GM18867 (cell line): ENCODE data around the gene CFAP299.

Source experiments
- ATAC-seq: cut with Tn5 transposase; IDR thresholded peaks from one replicate; pipeline ENCODE4 v1.9.1; 2021; ENCODE audit warnings: mild to moderate bottlenecking, moderate library complexity; ENCODE audit not compliant: unreplicated experiment

Gene CFAP299

DNA sequence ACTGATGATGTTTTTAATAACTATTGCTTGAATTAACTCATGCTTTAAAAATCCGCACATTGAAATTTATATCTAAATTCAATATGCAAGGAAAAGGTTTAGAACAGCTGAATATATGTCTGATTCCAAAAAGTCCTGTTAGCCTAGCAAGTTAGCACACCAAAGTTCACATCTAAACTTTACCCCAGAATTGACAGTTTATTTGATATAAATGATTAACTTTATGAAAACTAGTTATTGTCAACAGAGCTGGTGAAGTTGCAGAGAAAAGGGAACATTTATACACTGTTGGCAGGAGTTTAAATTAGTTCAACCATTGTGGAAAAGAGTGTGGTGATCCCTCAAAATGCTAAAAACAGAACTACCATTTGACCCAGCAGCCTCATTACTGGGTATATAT is 574.4 kb downstream of the CFAP299 start:
- no peak for ATAC-seq

DNA sequence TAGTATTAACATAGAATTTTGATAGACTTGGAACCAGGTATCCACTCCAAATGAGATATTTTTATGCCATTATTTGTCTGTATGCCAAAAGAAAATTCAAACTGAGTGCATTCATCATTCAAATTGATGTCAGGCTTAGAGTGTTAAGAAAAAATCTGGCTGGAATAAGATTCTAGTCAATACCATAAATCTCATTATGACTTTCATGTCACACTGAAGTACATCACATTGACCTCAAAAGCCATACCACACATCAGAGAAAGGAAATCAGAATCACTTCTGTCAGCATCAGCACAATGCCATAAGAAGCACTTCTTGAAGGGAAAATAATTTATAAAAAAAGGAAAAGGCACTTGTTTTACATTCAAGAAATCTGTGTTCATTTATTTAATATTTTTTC is 575.9 kb downstream of the CFAP299 start:
- peak; percentile 59 for ATAC-seq

DNA sequence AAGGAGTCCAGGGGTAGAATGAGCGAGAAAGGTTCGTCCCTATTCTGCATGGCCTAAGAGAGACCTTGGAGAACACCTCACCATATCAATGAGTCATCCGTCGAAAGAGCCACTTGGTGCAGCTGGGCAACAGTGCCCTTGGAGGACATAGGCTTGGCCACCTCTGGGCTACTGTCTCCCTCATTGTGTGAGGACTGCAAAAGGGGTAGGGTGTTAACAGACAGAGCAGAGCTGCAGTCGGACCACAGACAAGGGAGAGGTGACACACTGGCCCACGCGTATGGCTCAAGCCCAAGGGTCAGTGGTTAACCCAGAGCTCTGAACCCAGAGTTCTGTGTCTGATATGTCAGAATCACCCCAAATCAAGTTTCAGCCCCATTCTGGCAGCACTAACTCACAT is 576.8 kb downstream of the CFAP299 start:
- ATAC-seq = no peak

DNA sequence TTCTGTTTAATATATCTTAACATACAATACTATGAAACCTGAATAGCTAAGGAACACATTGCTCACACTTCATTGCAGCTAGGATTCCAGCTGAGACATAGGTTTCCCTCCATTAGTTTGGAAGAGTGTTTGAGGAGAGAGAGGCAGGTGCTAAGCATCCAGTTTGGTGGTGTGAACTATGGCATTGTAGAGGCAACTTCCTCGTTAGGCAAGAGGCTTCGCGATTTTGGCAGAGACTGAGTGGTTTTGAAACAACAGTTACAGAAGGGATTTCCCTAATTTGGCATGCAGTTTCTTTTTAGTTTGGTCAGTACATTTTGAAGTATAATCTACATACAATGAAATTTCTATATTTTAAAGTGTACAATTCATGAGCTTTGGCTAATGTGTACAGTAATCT is 577.9 kb downstream of the CFAP299 start:
- ATAC-seq = peak; percentile 89

DNA sequence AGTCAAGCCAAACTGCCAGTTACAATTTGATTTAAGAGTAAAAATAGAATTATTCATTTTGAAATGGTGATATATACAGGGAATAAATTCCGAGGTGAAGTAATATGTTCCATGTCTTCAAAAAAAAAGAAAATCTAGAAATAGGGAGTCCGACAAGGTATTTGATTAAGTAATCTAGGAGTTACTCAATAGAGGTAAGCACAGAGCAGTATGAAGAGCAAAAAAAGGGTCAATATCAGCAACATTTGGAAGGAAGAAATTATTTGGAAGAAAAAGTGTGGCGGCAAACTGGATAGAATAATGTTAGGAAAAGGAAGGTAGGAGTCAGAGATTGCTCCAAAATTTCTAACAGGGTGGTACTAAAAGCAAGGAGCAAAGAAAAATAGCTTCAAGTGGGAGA is 581.2 kb downstream of the CFAP299 start:
- no peak for ATAC-seq

DNA sequence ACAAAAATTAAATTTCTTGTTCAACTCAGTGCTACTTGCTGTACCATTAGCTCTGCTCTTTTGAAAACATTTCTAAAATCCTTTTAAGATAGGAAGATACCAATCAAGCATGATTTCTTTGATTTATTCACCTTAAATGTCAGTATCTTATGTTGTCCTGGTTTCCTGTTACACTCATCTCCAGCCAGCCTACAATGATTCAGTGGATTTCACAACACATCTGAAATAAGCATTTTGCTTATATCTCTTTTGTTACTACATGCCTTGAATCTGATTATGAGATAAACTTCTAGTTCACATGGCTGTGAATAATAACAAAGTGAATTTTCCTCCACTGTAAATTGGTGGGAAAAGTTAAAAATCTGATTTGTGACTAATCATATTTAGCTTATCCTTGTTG is 582.5 kb downstream of the CFAP299 start:
- ATAC-seq = no peak

DNA sequence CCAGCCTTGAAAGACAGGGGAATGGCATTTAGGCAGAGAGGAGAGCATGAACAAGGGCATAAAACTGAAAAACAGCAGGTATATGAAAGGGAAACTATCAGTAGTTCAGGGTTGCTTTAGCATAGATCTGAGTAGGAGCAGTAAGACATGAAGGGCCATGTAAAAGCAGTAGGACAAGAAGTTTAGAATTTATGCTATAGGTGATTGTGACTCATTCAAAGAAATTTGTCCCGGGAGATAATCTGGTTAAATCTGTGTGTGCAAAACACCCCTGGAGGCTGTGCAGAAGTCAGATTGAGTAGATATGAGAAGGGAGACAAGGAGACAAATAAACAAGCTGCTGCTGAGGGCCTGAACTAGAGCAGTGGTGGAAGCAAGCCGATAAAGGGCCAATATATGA is 585.9 kb downstream of the CFAP299 start:
- no peak for ATAC-seq

DNA sequence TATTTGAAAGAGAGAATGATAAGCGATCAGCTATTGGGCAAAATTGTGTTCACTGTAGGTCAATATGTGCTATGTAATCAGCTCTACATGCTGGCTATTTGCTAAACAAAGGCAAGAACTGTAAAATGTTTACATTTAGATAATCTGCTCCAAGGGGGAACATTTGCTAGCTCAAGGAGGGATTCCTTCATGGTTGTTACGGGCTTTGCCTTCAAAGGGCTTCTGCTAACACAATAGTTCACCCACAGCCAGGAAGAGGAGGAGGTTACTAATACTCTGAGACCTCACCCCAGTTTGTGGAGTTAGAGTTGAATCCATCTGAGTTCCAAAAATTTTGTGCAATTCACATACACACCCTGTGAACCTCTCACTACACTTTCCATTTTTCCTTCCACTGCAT is 587.4 kb downstream of the CFAP299 start:
- no peak for ATAC-seq

DNA sequence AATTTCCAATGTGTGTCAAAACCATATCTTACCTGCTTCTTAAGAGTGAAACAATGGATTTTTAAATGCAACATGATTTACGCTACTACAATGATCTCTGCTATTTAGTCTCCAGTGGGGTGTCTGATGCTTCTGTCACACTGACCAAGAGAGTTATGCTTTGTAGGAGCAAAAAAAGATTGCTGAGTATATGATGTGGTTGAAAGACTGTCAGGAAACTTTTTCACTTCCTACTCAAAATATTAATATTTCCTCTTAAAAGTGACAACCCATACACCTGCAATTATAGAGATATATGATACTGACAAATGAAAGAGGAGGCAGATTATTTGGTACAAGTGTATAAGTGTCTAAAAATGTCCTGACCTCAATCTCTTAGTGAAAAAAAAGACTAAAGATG is 589.8 kb downstream of the CFAP299 start:
- ATAC-seq = no peak

DNA sequence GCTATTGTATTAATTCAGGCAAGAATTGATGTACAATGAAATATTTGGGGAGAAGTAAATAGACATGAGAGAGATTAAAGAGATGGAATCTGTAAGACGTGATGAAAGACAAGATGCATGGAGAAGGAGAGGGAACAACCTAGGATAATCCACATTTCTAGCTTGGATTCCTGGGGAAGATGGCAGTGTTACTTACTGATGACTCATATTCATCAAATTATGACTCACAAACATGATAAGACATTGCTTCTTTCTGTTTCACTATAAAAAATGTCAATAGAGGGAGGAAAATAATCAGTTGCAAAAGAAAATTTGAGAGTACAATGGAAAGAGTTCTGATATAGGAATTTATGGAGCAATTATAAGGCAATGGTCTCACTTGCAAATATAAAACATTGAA is 590.9 kb downstream of the CFAP299 start:
- ATAC-seq = peak; percentile 46

DNA sequence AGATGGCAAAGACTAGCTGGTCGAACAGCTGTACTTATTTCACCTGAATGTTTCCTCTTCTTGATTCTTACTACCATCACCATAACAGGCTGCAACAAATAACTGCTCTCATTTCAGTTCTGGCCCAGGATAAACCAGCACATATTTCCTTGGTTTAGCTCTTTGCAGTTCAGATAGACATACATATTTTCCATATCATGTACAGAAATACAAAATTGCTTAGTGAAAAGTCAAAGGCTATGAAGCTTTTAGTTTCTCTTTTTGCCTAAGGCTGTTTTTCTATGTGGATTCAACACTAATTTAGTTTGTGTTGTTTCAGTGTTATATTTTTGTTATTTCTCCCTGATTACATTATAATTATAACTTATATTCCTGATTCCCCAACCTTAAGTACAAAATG is 591.4 kb downstream of the CFAP299 start:
- ATAC-seq = no peak

DNA sequence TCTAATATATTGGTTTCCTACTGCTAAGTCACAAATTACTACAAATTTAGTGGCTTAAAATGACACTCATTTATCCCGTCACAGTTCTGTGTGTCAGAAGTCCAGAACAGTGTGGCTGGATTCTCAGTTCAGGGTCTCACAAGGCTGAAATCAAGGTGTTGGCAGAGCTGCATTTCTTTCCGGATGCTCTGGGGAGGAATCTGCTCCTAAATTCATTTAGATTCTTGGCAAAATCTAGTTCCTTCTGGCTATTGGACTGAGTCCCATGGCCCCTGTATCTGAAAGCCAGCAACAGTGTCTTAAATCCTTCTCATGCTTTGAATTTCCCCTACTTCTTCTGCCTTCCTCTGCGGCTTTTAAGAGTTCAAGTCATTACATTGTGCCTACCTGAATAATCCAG is 591.9 kb downstream of the CFAP299 start:
- ATAC-seq = no peak

DNA sequence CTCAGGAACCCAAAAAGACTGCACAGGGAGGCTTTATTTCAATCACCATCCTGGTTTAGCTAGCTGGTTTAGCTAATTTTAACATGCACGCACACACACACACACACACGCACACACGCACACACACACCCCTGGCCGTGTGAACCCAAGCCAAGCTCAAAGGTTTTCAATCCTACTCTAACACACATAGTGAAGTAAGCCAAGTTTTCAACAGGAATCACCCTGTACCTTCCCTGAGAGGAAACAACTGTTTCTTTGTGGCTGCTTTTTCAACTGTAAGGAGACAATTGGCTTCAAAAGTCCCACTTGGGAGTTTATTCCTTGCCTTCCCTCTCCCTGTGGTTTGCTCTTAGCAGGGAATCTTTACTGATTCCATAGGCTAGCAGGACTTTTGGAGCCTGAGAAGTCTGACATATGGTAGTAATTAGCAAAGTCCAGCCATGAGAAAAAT is 596.1 kb downstream of the CFAP299 start:
- no peak for ATAC-seq

DNA sequence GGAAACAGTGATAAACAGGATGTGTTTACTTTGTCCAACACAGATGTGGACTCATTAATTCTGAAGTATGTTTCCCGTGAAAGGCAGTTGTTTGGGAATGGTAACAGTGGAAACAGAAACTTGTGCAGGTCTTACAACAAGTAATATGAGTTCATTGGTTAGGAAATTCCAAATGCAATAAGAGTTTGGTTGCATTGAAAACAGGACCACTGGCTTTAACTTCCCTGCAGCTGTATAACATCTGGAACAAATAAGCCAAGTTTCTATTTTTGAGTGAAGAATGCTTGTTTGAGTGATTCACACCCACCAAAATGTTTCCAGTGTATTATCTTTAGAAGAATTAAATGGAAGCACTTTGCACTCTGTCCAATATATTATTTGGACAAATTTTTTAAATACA is 612.6 kb downstream of the CFAP299 start:
- ATAC-seq = no peak

DNA sequence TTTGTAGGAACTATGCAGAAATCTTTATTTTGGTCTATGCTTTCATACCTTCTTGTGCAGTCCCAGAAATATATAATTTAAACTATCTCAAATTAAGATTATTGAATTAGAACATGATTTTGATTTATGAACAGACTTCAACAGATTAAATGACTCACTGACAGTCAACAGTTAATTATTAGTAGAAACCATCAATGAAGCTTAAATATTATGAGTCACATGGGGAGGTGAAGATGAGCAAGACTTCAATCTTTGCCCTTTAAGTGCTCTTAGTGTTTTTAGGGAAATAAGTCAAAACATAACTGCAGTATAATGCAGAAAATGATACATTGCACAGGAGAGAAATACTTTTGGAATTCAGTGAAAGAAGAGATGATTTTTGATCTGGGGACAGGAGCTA is 613.5 kb downstream of the CFAP299 start:
- ATAC-seq = no peak

DNA sequence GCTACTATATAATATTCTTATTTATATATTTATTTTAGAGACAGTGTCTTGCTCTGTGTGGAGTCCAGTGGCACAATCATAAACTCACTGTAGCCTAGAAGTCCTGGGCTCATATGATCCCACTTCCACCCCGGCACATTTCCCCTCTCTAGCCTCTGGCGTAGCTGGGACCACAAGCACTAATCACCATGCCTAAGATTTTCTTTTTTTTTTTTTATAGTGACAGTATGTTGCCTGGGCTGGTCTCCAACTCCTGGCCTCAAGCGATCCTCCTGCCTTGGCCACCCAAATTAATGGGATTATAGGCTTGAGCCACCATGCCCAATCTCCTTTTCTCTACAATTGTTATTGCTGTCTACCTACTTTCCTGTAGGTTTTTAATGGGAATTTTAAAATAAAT is 620.9 kb downstream of the CFAP299 start:
- ATAC-seq = no peak

DNA sequence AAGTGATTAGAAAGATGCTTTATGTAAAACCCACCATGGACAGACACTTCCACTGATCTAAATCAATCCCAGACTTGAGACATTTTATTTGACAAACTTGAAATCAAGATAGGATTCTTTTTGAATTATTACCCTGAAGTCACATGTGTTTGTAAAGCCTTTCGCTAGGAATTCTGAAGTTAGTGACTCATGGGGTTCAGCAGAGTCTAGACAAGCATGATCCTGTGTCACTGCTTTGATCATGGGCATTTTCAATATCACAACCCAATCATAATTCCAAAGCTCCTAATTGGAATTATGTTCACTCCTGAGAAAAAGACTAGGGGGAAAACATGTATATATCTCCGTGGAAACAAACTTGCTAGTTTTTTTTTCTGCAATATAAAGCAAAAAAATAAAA is 627.5 kb downstream of the CFAP299 start:
- ATAC-seq = no peak

DNA sequence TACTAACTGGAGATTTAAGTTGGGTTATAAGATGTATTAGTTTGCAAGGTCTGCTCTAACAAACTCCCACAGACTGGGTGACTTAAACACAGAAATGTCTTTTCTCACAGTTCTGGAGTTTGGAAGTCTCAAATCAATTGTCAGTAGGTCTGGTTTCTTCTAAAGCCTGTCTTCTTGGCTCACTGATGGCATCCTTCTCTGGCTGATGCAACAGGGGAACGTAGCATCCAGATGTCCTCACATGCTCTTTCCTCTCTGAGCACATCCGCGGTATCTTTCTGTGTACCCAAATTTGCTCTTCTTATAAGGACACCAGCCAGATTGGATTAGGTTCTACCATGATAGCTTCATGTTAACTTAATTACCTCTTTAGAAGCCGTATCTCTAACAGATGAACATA is 631.8 kb downstream of the CFAP299 start:
- ATAC-seq = no peak

DNA sequence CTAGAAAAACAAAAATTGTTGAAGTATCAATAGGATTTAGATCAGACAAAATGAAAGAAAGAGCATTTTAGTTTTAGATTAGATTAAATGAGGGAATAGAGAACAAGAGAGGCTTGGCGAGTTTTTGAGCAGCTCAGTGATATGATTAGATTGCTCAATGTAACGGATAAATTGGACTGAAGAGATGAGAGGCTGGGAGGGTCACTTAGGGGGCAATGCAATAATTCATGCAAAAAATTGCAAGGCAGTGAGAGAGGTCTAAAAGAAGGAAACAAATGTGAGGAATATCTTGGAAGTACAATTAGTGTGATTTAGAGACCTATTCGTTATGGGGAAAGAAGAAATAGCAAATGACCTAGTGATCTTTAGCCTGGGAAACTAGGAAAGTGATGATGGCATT is 644.7 kb downstream of the CFAP299 start:
- ATAC-seq = no peak

DNA sequence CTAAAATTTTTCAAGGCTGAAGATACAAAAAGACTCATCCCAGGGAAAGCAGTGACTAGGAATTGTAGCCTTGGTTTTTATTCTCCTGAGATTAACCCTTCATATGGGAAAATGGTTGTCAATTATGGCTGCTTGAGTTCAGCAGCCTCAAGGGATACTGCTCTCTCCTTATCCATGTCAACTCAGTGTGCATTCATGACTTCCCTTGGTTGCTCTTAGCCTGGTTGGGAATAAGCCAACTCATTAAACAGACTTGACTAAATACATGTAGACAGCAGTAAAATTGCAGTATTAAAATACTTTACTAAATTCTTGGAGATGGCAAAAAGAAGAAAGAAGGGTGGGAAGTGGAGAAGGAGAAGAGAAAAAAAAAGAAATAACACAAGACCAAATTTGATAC is 650.5 kb downstream of the CFAP299 start:
- ATAC-seq = no peak

DNA sequence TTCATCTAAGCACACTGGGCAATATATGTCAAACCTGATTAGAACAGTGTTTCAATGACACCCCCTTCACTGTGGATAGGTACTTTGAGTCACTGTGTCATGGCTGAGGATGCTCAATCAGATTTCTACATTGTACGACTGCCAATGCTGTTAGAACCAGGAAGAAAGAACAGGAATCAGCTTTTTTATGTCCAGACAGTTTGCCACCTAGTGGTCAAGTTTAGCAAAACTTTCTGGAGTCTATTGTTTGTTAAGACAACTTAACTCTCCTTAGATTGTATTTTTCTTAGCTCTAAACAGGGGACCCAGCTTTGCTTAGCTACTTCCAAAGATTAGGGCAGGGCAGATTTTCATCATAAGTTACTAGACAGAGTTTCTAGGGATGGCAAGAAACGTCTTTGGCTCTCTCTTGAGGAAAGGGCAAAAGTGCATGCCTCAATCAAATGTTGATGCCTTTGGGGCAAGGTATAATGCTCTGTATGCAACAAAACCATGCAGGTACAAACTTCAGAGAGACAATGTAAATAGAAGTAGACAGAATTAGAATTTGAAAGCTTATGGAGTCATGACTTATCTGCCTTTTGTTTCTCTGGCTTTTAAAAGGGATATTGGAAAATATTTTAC is 654.5 kb downstream of the CFAP299 start:
- peak; percentile 76 for ATAC-seq

DNA sequence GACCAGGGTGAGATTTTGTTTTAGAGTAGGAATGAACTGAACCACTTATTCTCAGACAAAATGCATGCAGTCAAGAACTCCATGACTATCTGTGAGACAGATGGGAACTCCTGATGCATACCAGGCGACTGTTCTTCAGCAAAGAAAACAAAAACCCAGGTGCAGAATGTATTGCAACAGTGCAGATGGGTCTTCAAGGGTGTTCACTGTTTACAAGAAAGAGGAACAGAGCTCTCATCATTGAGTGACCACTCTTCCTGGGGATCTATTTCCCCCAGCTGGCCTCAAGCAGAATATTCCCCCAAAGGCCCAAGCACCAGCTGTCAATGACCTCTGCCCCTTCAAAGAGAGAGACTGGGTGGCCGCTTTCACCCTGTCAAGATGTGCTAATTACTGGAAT is 655.3 kb downstream of the CFAP299 start:
- no peak for ATAC-seq

DNA sequence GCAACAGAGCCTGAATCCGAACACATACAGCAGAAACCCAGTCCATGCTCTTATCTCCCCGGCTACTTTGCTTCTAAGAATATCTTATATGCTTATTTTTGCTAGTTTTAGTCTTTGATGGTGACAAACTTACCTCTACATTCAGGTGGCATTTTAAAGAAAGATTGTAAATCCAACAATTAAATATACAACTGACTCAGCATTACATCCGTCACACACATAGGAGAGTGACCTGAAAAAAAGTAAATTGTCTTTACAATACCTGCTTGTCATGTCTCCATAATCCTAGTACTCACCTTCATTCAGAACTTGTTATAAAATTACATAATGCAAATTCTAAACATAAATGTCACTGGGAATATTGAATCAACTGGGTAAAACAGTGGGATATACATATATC is 664.4 kb downstream of the CFAP299 start:
- ATAC-seq = no peak
